GM18907 (cell line): ENCODE data around the gene CNST.
"Not testable (repeated sequence)": the region's sequence is repeated elsewhere in the genome, so short reads cannot be mapped to it uniquely, and the experiment has no call there.

Experiments used
- ATAC-seq: cut with Tn5 transposase; IDR thresholded peaks from one replicate; pipeline ENCODE4 v1.9.1; 2021; ENCODE audit warnings: mild to moderate bottlenecking, moderate library complexity; ENCODE audit not compliant: unreplicated experiment

Gene CNST

DNA sequence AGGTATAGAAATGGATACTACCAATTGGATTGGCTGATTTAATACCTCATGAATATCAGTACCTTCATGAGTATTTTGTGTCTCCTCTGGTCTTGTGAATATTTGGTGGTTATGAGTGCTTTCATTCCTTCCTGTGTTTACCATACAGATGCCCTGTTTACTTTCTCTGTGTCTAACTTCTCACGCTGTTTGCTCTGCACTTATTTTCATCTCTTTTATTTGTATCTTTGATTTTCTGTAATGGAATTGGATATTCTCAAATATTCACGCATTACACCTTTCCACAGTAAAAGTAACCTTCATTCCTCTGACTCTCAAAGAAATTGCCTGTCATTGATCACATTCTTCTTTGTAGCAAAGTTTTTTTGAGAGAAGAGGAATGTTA is 16.8 kb downstream of the CNST start:
- no peak for ATAC-seq

GRCh38 chr1:246583448-246584185 is 17.4 kb downstream of the CNST start:
- no peak for ATAC-seq

GRCh38 chr1:246587032-246587431 is 20.8 kb downstream of the CNST start:
- no peak for ATAC-seq

DNA sequence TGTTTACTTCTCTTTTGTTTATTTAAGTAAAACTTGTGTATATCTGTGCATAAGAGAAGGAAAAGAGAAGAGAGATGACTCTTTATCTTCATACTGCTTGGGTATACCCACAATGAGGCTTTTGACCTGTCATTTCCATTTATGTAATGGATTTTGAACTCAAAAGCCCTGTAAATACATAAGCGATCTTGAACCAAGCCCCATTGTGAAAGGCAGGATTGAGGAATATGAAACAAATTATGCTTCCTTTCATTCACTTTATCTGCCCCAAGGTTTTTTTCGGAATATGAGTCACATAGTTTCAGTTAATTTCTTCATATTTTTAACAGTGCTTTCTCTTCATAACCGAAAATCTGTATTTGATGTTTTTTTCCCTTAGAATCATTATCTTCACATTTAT is 21.4 kb downstream of the CNST start:
- ATAC-seq, result no peak

DNA sequence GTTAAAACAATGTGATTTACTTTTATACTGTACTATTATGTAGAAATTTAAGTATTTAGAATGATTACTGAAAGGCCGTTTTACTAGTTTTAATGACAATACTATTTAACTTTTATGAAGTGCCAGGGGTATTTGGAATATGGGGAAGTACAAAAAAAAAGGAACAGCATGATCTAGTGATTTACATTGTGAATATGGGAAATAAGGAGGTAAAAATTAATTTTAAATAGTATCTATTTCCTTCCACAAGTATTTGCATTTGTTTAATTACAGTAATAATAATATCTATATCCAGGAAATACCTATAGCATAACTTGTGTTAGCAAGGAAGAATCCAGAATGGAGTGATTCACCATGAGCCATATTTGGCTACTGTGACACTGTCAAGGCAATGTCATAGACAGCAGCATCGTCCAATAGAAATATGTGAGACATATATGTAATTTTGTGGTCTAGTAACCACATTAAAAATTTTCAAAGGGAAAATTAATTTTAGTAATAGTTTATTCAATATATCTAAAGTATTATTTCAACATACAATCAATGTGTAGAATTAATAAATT is 22.0 kb downstream of the CNST start:
- ATAC-seq, result no peak

DNA sequence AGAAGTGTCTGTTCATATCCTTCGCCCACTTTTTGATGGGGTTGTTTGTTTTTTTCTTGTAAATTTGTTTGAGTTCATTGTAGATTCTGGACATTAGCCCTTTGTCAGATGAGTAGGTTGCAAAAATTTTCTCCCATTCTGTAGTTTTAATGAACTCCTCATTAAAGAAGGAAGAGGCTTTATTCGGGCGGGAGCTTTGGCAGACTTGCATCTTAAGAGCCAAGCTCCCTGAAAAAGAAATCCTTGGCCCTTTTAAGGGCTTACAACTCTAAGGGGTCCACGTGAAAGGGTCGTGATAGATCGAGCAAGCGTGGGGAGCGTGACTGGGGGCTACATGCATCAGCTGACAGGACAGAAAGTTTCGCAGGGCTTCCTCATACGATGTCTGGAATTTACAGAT is 23.7 kb downstream of the CNST start:
- not testable (repeated sequence) for ATAC-seq

DNA sequence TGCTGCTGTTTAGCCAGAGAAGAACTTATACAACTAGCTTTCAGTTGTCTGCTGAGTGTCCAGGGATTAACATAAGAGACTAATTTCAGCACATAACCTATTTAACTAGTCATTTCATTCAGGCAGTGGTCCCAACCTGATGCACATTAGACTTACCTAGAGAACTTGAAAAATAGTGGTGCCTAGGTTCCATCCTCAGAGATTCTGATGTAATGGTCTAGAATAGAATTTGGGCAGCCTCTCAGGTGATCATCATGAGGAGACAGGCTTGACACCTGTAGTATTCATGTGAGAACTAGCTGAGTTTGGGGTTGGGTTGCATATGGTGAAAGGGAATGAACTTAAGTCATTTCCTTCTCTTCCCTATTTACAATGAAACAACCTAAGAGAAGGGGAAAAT is 24.8 kb downstream of the CNST start:
- peak; percentile 35 for ATAC-seq

GRCh38 chr1:246591504-246591903 is 25.2 kb downstream of the CNST start:
- peak; percentile 97 for ATAC-seq

DNA sequence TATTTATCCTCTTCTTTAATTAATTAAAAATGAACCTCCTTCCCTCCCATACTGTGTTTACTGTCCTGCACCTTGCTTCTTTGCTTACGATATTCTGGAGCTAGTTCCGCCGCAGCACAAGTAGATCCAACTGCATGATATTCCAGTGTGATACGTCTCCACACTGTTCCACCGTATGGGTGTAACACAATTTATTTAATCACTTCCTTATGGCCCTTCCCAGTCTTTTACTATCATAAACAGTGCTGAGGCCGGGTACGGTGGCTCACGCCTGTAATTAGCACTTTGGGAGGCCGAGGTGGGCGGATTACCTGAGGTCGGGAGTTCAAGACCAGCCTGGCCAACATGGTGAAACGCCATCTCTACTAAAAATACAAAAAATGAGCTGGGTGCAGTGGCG is 25.7 kb downstream of the CNST start:
- ATAC-seq, result peak; percentile 13

DNA sequence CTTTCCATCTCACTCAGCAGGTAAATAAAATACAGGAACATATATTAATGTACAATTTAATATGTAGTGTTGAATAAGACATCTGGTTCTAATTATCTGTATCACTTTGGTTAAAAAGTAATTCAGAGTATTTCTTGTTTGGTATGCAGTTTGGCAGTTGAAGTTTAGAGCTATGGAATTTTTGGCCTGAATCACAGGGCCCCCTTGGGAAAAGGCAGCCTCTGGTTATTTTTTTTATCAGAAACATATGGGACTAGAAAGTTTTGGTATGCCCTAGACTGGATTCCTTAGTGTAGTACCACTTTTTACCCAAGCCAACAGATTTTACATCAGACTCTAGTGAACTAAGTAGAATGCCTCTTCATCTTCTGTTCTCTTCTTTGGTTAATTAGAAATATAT is 26.4 kb downstream of the CNST start:
- ATAC-seq, result no peak

DNA sequence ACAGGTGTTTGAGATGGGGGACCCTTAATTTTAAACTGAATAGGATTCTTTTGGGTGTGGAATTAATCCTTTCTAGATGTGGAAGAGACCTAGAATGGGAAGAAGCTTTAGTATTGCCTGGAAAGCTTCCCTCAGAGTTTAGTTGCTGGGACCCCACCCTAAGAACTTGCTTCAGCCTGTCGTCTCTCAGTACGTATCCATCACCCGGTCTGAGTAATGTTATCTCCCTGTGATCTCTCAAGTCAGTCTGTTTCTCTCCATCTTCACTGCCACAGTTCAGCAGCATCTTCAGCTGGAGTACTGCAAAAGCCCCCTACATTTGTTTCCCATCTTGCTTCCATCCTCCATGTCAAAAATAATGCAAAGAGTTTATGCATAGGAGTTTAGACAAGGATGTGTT is 28.9 kb downstream of the CNST start:
- no peak for ATAC-seq

GRCh38 chr1:246597340-246597739 is 31.1 kb downstream of the CNST start:
- ATAC-seq, result no peak

- no peak for ATAC-seq
Measured at GRCh38 chr1:246597971-246598370, 31.7 kb downstream of the CNST start.

GRCh38 chr1:246599315-246599714 is 33.1 kb downstream of the CNST start:
- no peak for ATAC-seq

- ATAC-seq, result no peak
Measured at GRCh38 chr1:246600579-246600978, 34.3 kb downstream of the CNST start.

DNA sequence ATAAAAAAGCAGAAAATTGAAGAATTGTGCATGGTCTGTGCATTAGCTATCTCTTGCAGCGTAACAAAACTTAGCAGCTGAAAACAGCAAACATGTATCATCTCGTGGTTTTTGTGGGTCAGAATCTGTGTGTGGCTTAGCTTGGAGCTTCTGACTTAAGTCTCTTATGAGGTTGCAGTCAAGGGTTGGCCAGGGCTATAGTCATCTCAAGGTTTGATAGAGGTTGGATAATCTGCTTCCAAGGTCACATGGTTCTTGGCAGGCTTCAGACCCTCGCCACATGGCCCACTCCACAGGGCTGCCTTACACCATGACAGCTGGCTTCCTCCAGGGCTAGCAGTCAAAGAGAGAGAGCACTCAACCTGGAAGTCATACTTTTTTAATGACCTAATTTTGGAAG is 35.9 kb downstream of the CNST start:
- no peak for ATAC-seq

DNA sequence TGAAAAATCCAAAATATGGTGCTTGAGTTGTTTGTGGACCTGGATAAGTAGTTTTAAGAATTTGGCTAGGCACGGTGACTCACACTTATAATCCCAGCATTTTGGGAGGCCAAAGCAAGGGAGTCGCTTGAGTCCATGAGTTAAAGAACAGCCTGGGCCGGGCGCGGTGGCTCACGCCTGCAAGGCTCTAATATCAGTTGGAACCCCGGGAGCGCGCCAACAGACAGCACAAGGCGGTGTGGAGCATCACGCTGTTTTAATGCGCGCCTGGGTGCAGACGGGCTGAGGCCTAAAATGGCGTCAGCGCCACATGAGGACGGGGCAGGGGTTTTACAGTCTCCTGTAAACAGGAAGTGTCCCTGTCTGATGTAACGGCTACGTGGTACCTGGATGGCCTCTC is 39.0 kb downstream of the CNST start:
- not testable (repeated sequence) for ATAC-seq

- no peak for ATAC-seq
Measured at GRCh38 chr1:246607462-246607861, 41.2 kb downstream of the CNST start.

GRCh38 chr1:246608616-246609376 is 42.5 kb downstream of the CNST start:
- peak; percentile 67 for ATAC-seq

DNA sequence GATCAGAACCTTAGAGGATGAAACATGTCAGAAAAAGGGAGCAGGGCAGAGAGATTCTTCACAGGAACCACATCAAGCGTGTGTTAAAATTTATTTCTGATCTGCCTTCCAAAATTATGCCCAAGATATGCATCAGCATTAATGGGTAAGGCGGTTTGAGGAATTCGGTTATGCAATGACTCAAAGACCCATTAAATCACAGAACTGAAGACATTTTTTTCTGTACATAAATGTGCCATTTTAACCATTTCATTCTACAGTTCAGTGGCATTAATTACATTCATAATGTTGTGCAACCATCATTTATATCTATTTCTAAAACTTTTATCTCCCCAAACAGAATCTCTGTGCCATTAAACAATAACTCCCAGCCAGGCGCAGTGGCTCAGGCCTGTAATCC is 43.4 kb downstream of the CNST start:
- ATAC-seq, result no peak

GRCh38 chr1:246613096-246613758 is 47.0 kb downstream of the CNST start:
- ATAC-seq, result no peak

GRCh38 chr1:246617156-246617555 is 50.9 kb downstream of the CNST start:
- ATAC-seq, result no peak
